HepG2 (cell line): ENCODE results near the gene GP9. TPM values are rescaled to one million over a fixed set of nuclear protein-coding genes. Genes with fewer than 3 reads are reported as not detected.
A peak's percentile ranks its signal among the peaks of the same experiment; 100 is the strongest.

Source experiments
- CEBPG ChIP-seq: IDR thresholded peaks from 2 replicates; pipeline ENCODE4 v1.6.1; 2016
- CREB1 ChIP-seq, 2 experiments: fragments of 450-650 bp in 1 of 2; IDR thresholded peaks; 2 replicates each; pipeline ENCODE4 v1.6.1; 2016 to 2017; ENCODE audit warnings: control low read depth in 1 of 2, mild to moderate bottlenecking in 1 of 2, missing compliant biosample characterization in 1 of 2, missing genetic modification characterization in 1 of 2
- FOXO1 ChIP-seq: sonication (generic); formaldehyde crosslinking; IDR thresholded peaks from 2 replicates; pipeline ENCODE4 v1.4.0; 2020; ENCODE audit warnings: missing genetic modification reagents
- ISL2 ChIP-seq: sonication (generic); formaldehyde crosslinking; IDR thresholded peaks from 2 replicates; pipeline ENCODE4 v1.5.0; 2020; ENCODE audit warnings: missing genetic modification reagents
- PLSCR1 ChIP-seq: sonication (generic); formaldehyde crosslinking; IDR thresholded peaks from 2 replicates; pipeline ENCODE4 v1.5.0; 2020; ENCODE audit warnings: missing genetic modification reagents, mild to moderate bottlenecking, borderline replicate concordance
- SMAD3 ChIP-seq: sonication (generic); formaldehyde crosslinking; IDR thresholded peaks from 2 replicates; pipeline ENCODE4 v1.4.0; 2020; ENCODE audit warnings: missing genetic modification reagents
- SNAI1 ChIP-seq: sonication (generic); formaldehyde crosslinking; IDR thresholded peaks from 2 replicates; pipeline ENCODE4 v1.5.0; 2020; ENCODE audit warnings: mild to moderate bottlenecking, missing genetic modification reagents, borderline replicate concordance
- THAP7 ChIP-seq: sonication (generic); formaldehyde crosslinking; IDR thresholded peaks from 2 replicates; pipeline ENCODE4 v1.8.1; 2023; ENCODE audit warnings: mild to moderate bottlenecking, missing genetic modification reagents
- TRAFD1 ChIP-seq: sonication (generic); formaldehyde crosslinking; IDR thresholded peaks from 2 replicates; pipeline ENCODE4 v1.5.1; 2020; ENCODE audit warnings: missing genetic modification reagents, mild to moderate bottlenecking, borderline replicate concordance
- ZBTB10 ChIP-seq: sonication (generic); formaldehyde crosslinking; IDR thresholded peaks from 2 replicates; pipeline ENCODE4 v1.4.0; 2020; ENCODE audit warnings: missing genetic modification reagents, borderline replicate concordance
- ZBTB20 ChIP-seq: sonication (generic); formaldehyde crosslinking; IDR thresholded peaks from 2 replicates; pipeline ENCODE4 v1.8.1; 2023; ENCODE audit warnings: missing genetic modification reagents, low read depth, mild to moderate bottlenecking, borderline replicate concordance
- ZBTB34 ChIP-seq: sonication (generic); formaldehyde crosslinking; IDR thresholded peaks from 2 replicates; pipeline ENCODE4 v1.8.0; 2022; ENCODE audit warnings: mild to moderate bottlenecking, missing genetic modification reagents
- ZBTB7B ChIP-seq: sonication (generic); formaldehyde crosslinking; IDR thresholded peaks from 2 replicates; pipeline ENCODE4 v1.4.0; 2020; ENCODE audit warnings: missing genetic modification reagents
- ZFX ChIP-seq: sonication (generic); formaldehyde crosslinking; IDR thresholded peaks from 2 replicates; pipeline ENCODE4 v1.4.0; 2020; ENCODE audit warnings: mild to moderate bottlenecking, low read depth, missing genetic modification reagents, moderate library complexity
- ZNF430 ChIP-seq: sonication (generic); formaldehyde crosslinking; IDR thresholded peaks from 2 replicates; pipeline ENCODE4 v1.9.0; 2021; ENCODE audit warnings: mild to moderate bottlenecking, missing genetic modification reagents
- ZNF644 ChIP-seq: IDR thresholded peaks from 2 replicates; pipeline ENCODE4 v1.6.1; 2016; ENCODE audit warnings: low read depth
- ZNF652 ChIP-seq: IDR thresholded peaks from 2 replicates; pipeline ENCODE4 v1.6.1; 2016; ENCODE audit warnings: low read depth, borderline replicate concordance
- polyA plus RNA-seq, 8 experiments: library from polyadenylated mRNA; depleted of rRNA in 3 of 8; stranded (reverse) in 7 of 8; unstranded in 1 of 8; fragments of >200 nt; fragmentation: Illumina TruSeq in 4 of 8; extraction: Trizol in 4 of 8; gene quantifications; 2 replicates each; pipeline versions ENCODE4 v1.2.1 to v1.2.3, GENCODE V29; 2011 to 2016; ENCODE audit warnings: low read depth in 4 of 8, missing spikeins in 1 of 8, mixed read lengths in 1 of 8; ENCODE audit not compliant: insufficient read depth in 1 of 8
- total RNA-seq, 5 experiments: library from RNA; depleted of rRNA; stranded (reverse); fragments of >200 nt; fragmentation: Illumina TruSeq; extraction: Trizol; gene quantifications; 2 replicates each; pipeline ENCODE4 v1.2.3, GENCODE V29; 2016; ENCODE audit warnings: low read depth in 1 of 5

The GP9 gene
- total and polyA plus RNA-seq, 2 of the 13 experiments (the other 11 are each of a cell fraction or from before 2014, with no cell fraction given), result not detected

- TF ChIP-seq ZBTB10 (CRISPR knock-in tag), result peak; percentile 38; the same call in 1 of the 2 replicates
- TF ChIP-seq SNAI1 (CRISPR knock-in tag), result no peak
- 0 out of 2 replicates have a peak, but pooled peaks have one; percentile 40 for TF ChIP-seq ZBTB20 (CRISPR knock-in tag)
- no peak for TF ChIP-seq PLSCR1 (CRISPR knock-in tag)
- peak; percentile 89 for TF ChIP-seq ZBTB7B
- TF ChIP-seq ZBTB34, result peak; percentile 43; the same call in 1 of the 2 replicates
- peak; percentile 77; the same call in 1 of the 2 replicates for TF ChIP-seq FOXO1 (CRISPR knock-in tag)
- TF ChIP-seq ZNF652, result peak; percentile 95
- TF ChIP-seq CREB1 (IDR thresholded peaks at IDR 0.05), result no peak
- peak; percentile 37; the same call in 1 of the 2 replicates for TF ChIP-seq CREB1 (CRISPR knock-in tag; IDR thresholded peaks at IDR 0.05)
- TF ChIP-seq ISL2 (CRISPR knock-in tag), result peak; percentile 68
- 0 out of 2 replicates have a peak, but pooled peaks have one; percentile 18 for TF ChIP-seq ZFX
- TF ChIP-seq CEBPG (CRISPR knock-in tag), result peak; percentile 46
- peak; percentile 35; the same call in 1 of the 2 replicates for TF ChIP-seq ZNF644 (CRISPR knock-in tag)
- no peak for TF ChIP-seq TRAFD1 (CRISPR knock-in tag)
- 0 out of 2 replicates have a peak, but pooled peaks have one; percentile 26 for TF ChIP-seq ZNF430 (CRISPR knock-in tag)
- no peak for TF ChIP-seq THAP7 (CRISPR knock-in tag)
- peak; percentile 37; the same call in 1 of the 2 replicates for TF ChIP-seq SMAD3 (CRISPR knock-in tag)
Measured at GRCh38 chr3:129054605-129055104, 5.9 kb upstream of the GP9 start (continued).
